PC-9 (cell line): ENCODE results near the gene ADD3.

Experiments
- EZH2 ChIP-seq: fragments of 200-600 bp; sonication (generic); IDR thresholded peaks from 2 replicates; pipeline ENCODE4 v1.8.0; 2017; ENCODE audit warnings: antibody characterized with exemption, low read depth
- TF ChIP-seq, protein P1 (sequence below): fragments of 200-600 bp; sonication (generic); conservative IDR thresholded peaks from 2 replicates; pipeline ENCODE4 v1.6.1; 2017; ENCODE audit warnings: mixed run types, antibody characterized with exemption, mild to moderate bottlenecking, moderate library complexity

DNA sequence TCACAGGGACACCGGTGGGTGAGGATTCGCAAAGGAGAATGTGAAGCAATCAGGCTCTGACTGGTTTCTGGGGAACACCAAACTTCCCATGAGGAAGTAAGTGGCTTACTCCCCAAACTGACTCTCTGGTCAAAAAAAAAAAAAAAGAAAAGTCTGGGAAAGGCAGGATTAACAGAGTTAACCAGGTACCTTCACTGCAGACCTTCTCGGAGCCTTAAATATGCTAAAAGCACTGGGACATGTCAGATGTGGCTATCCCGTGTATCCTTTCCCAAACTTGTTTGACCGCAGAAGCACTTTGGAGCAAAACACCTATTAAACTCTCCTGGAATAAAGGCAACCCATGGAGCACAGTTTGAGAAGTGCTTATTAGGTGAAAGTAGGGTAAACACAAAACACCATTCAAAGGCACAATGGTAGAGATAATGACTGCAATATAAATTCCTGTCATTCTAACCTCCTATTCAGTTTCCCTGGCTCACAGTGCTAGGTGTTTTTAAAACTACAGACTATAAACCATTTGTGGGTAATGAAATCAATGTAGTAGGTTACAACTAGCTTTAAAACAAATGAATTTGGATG, 155.5 kb downstream of the ADD3 start:
- no peak for TF ChIP-seq EZH2
- TF ChIP-seq, protein P1, sequence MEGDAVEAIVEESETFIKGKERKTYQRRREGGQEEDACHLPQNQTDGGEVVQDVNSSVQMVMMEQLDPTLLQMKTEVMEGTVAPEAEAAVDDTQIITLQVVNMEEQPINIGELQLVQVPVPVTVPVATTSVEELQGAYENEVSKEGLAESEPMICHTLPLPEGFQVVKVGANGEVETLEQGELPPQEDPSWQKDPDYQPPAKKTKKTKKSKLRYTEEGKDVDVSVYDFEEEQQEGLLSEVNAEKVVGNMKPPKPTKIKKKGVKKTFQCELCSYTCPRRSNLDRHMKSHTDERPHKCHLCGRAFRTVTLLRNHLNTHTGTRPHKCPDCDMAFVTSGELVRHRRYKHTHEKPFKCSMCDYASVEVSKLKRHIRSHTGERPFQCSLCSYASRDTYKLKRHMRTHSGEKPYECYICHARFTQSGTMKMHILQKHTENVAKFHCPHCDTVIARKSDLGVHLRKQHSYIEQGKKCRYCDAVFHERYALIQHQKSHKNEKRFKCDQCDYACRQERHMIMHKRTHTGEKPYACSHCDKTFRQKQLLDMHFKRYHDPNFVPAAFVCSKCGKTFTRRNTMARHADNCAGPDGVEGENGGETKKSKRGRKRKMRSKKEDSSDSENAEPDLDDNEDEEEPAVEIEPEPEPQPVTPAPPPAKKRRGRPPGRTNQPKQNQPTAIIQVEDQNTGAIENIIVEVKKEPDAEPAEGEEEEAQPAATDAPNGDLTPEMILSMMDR, result no peak
